ENCODE data around the gene TPRN. TPM values are rescaled to one million over a fixed set of nuclear protein-coding genes. Genes with fewer than 3 reads are reported as not detected.

TPRN gene
- total RNA-seq, 1 experiment from 2014 or later: 24.9 TPM

DNA sequence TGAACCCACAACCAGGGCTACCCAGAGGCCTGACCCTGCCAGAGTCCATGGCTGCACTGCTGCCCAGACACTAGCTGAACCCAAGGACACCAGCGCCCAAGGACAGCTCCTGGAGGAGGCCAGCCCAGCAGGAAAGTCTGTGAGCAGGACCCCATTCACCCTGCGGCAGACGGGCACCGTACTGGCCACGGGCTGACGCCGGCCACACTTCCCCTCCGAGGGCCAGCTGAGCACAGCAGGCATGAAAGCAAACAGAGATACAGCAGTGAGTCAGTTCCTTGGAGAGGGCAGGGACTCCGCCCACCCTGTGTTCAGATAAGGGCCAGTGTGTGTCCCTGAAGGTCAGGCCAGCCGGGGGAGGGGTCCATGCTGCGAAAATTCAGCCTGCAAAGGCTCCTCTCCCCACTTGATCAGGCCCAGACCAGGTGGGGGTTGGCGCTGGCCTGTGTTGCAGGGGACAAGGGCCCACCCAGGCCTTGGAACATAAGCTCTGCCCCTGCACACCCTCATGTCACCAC lies 18.3 kb upstream of the TPRN start:
- CTCF ChIA-PET: interaction anchor here (1.1 kb wide), 1 partner anchor 68 kb away, joined by 4 read pairs; no protein-coding TSS in a partner anchor

More for the DNA sequence above, 18.3 kb upstream of the TPRN start:
- intact Hi-C loops (cut with micrococcal nuclease): no loop called here
- 0 out of 4 replicates have a peak overlapping the region, but pooled peaks of 1 of the 2 experiments have one; percentile 16 for H3K4me3 ChIP-seq (replicated peaks in 1 of 2; ENCODE audit: low read depth in 1 of 2, low read length in 2 of 2)
- H3K27ac ChIP-seq (ENCODE audit: low read depth, low read length): peak overlapping the region; percentile 94
- POLR2A ChIA-PET: interaction anchor here (0.6 to 1.2 kb wide), 4 partner anchors 9 to 105 kb away, joined by 3 to 7 read pairs (median 3); partner anchors contain the start of genes RNF224, TPRN and TUBB4B
- peak; percentile 12; the same call in 1 of the 2 replicates for ATAC-seq
- H3K9me2 ChIP-seq (ENCODE audit: insufficient read depth): no peaks in the 10 kb centered on the region
- peak overlapping the region; percentile 46 for H3K9ac ChIP-seq (ENCODE audit: low read length)
- no peaks in the 10 kb centered on the region for H3K79me2 ChIP-seq (ENCODE audit: insufficient read depth, low read length)
- TF ChIP-seq, protein P1, sequence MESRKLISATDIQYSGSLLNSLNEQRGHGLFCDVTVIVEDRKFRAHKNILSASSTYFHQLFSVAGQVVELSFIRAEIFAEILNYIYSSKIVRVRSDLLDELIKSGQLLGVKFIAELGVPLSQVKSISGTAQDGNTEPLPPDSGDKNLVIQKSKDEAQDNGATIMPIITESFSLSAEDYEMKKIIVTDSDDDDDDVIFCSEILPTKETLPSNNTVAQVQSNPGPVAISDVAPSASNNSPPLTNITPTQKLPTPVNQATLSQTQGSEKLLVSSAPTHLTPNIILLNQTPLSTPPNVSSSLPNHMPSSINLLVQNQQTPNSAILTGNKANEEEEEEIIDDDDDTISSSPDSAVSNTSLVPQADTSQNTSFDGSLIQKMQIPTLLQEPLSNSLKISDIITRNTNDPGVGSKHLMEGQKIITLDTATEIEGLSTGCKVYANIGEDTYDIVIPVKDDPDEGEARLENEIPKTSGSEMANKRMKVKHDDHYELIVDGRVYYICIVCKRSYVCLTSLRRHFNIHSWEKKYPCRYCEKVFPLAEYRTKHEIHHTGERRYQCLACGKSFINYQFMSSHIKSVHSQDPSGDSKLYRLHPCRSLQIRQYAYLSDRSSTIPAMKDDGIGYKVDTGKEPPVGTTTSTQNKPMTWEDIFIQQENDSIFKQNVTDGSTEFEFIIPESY (IDR thresholded peaks at IDR 0.05; ENCODE audit: extremely low read depth, insufficient replicate concordance, low read length): no peak
- peak; percentile 71 for TF ChIP-seq TCF7L2 (IDR thresholded peaks at IDR 0.05; ENCODE audit: borderline replicate concordance, extremely low read depth, insufficient read depth, insufficient read length)
- TF ChIP-seq SRF (IDR thresholded peaks at IDR 0.05; ENCODE audit: low read depth): no peak
- TF ChIP-seq ZNF274 (IDR thresholded peaks at IDR 0.05; ENCODE audit: low read depth, low read length): no peak
- TF ChIP-seq FOSL1 (IDR thresholded peaks at IDR 0.05; ENCODE audit: low read depth): no peak
- no peak for TF ChIP-seq EZH2phosphoT487 (IDR thresholded peaks at IDR 0.05; ENCODE audit: borderline replicate concordance)
- peak; percentile 44; the same call in 1 of the 2 replicates for TF ChIP-seq POLR2AphosphoS5 (IDR thresholded peaks at IDR 0.05; ENCODE audit: low read depth, low read length)
- no peaks in the 10 kb centered on the region for H3K9me3 ChIP-seq (ENCODE audit: control insufficient read depth in 1 of 2, insufficient read depth in 1 of 2, low read depth in 1 of 2, low read length in 2 of 2)
- H3K27me3 ChIP-seq (ENCODE audit: insufficient read depth, low read length): no peaks in the 10 kb centered on the region
- H4K20me1 ChIP-seq (ENCODE audit: insufficient read depth): no peaks in the 10 kb centered on the region
- H2AFZ ChIP-seq (ENCODE audit: low read depth, low read length, poor library complexity, severe bottlenecking): no peak overlapping the region
- BruUV-seq (replicated peaks): no TSS peak
- H3K4me1 ChIP-seq (ENCODE audit: control insufficient read depth in 1 of 2, insufficient read depth in 2 of 2, low read length in 2 of 2): peaks cover 28 to 59% of the 10 kb centered on the region in 2 experiments
- RAD21 ChIA-PET (ENCODE audit: low non-redundant PET in 1 of 2, low total read pairs in 2 of 2, uncharacterized antibody in 2 of 2, unreplicated experiment in 2 of 2): interaction anchor here in 1 of 2 experiments (0.7 kb wide), 1 partner anchor 20 kb away, joined by 4 read pairs; no protein-coding TSS in a partner anchor
- no peaks in the 10 kb centered on the region for H3K36me3 ChIP-seq (ENCODE audit: control insufficient read depth in 1 of 2, insufficient read depth in 2 of 2, low read length in 2 of 2)
- peak overlapping the region; percentile 77 for H3K4me2 ChIP-seq (ENCODE audit: low read length)
- DNase-seq (ENCODE audit: low read depth, low spot score): no peak
